Hematopoietic multipotent progenitor cell treated with erythropoietin and hydrocortisone succinate and interleukin-3 and kit ligand, for 15 days (in vitro differentiated cells): ENCODE data around the gene SSTR5.
A peak's percentile ranks its signal among the peaks of the same experiment; 100 is the strongest.

ENCODE experiments used
- DNase-seq: peaks from one replicate; pipeline ENCODE4 v3.0.0-alpha.2; 2015; ENCODE audit warnings: low spot score

Gene SSTR5

GRCh38 chr16:1072526-1073261 is at the start of gene SSTR5:
Gene SSTR5 (plus strand): TSS chr16:1072747. CDS start chr16:1078869, 6,122 bp downstream.
- no peak for DNase-seq

DNA sequence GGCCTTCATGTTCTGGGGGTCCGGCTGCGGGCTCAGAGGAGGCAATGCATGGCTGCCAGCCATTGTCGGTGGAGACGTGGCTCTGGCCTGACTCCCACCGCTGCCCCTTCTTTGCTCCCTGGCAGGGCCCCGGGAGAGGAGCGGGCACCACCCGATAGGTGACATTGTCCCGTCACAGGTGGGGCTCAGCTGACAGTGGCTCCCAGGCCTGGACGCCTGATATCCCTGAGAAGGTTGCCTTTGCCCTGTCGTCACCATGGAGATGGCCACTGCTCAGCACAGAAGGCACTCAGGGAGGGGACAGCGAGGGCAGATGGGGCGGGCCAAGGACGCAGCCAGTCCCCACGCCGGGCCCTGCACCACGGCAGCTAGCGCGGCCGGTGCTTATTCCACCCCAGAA is 48.4 kb upstream of the SSTR5 start:
- no peak for DNase-seq

DNA sequence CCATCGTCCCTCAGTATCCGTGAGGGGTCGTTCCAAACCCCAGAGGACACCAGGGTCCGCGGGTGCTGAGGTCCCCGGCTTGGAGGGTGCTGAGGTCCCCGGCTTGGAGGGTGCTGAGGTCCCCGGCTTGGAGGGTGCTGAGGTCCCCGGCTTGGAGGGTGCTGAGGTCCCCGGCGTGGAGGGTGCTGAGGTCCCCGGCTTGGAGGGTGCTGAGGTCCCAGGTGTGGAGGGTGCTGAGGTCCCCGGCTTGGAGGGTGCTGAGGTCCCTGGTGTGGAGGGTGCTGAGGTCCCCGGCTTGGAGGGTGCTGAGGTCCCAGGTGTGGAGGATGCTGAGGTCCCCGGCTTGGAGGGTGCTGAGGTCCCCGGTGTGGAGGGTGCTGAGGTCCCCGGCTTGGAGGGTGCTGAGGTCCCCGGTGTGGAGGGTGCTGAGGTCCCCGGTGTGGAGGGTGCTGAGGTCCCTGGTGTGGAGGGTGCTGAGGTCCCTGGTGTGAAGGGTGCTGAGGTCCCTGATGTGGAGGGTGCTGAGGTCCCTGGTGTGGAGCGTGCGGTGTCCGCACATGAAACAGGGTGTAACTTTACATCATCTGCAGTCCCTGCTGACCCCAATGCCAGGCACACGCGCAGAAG is 47.3 kb upstream of the SSTR5 start:
- DNase-seq = peak; percentile 2

DNA sequence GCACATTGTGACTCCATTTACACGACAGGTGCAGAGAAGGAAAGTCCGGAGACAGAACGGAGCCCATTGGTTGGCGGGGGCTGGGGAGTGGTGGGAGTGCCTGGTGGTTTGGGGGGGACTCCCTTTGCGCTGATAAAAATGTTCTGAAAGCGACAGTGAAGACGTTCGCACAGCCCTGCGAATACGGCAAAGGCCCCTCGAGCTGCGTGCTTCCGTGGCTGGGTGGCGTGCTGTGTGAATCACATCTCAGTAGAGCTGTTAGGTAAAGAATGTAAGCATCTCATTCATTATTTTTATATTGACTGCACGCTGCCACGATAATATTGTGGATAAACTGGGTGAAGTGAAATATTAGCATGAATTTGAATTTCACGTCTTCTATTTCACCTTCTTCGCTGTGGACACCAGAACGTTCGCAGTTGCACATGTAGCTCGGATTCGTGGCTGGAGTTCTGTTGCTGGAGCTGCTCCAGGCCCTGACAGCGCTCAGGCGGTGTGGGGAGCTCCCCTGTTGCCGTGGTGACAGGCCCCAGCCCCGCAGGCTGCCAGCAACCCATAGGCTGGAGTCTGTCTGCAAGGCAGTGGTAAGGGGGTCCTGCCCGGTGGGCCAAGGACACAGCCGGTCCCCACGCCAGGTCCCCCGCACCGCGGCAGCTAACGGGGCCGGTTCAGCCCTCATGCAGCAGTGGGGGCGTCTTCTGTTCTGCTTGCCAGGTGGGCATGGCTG is 46.3 kb upstream of the SSTR5 start:
- no peak for DNase-seq

GRCh38 chr16:1026784-1027500 is 45.6 kb upstream of the SSTR5 start:
- no peak for DNase-seq

DNA sequence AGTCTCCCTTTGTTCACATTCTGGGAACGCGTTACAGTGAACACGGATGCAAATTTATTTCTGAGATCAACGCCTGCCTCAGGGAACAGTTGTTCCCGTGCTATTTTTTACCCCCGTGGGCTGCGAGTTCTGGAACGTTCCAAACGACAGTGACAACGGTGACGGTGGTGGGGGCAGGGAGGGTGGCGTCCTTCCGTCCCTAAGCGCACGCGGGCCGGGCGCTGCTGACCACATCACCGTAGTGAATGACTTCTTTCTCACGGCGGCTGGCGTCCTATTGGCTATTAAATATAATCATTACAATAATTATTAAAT is 45.1 kb upstream of the SSTR5 start:
- no peak for DNase-seq

DNA sequence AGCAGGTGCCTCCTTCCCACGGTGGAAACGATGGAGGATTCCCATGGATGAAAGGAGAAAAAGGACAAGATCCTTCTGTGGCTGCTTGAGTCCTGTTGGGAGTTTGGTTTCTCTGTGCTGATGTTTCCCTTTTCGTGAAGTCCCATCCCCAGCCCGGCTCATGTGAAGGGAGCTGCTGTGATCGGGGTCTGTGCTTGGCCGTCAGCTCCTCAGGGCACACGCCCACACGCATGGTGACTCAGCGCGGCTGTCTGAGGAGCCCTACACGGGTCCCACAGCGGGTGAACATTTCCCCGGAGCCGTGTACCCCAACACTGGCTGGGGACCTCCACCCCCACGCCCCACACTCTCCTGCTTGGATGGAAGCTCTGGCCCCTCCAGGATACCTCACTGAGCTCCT is 44.5 kb upstream of the SSTR5 start:
- DNase-seq = no peak

DNA sequence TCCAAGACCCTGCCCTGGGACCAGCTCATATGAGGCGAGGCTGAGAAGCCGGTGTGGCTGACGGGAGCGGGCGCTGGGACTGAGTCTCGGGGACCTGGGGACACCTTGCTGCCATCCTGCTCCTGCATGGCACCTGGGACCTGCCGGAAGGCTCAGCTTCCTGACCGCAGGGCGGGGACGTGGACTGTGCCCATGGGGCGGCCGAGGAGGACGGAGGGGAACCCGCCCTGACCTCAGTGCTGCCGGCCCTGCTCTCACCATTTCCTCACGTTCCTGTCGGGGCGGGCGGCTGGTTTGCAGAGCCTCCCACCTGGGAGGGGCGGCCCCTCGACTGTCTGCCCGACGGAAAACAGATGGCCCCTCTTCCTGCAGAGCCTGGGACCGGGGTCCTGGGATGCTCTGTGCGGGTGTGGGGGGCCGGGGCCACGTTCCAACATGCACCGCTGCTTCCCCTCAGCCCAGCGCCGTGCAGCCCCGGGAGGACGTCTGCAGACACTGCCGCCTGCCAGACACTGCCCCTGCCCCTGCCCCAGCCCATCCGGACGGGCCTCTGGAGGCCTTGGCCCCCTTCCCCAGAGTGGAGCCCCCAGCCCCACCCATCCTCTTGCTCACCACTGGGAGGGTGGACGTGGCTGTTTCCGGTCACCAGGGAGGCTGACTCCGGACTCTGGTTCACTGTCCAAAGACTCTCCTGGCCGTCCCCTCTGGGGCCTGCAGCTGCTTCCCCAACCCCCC is 43.9 kb upstream of the SSTR5 start:
- no peak for DNase-seq

GRCh38 chr16:1029259-1029545 is 43.3 kb upstream of the SSTR5 start:
- DNase-seq = no peak

- no peak for DNase-seq
Observed at GRCh38 chr16:1030473-1030901, 42.1 kb upstream of the SSTR5 start.

DNA sequence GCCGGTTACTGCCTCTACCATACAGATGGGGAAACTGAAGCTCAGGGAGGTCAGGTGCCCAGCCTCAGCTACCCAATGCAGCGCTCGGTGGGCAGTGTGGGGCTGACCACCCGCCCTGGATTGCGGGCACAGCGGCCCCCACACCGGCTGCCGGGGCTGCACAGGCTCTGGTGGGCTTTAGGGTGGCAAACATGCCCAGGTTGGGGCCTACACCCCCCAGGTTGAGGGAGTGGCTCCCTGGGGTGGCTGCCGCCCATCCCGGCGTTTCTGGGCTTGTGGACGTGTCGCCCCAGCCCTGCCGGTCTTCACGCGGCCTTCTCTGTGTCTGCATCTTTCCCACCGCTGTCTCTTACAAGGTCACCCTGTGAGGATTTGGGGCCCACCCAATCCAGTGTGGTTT is 40.9 kb upstream of the SSTR5 start:
- no peak for DNase-seq

DNA sequence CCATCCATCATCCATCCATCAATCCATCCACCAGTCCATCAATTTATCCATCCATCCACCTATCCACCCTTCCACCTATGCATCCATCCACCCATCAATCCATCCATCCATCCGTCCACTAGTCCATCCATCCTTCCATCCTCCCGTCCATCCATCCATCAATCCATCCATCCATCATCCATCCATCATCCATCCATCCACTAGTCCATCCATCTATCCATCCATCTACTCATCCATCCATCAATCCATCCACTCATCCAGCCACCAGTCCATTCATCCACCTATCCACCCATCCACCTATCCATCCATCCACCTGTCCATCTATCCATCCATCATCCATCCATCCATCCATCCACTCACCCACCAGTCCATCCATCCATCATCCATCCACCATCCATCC is 39.9 kb upstream of the SSTR5 start:
- no peak for DNase-seq

GRCh38 chr16:1033128-1033679 is 39.3 kb upstream of the SSTR5 start:
- DNase-seq = no peak

- no peak for DNase-seq
Observed at GRCh38 chr16:1034230-1035065, 38.1 kb upstream of the SSTR5 start.

DNA sequence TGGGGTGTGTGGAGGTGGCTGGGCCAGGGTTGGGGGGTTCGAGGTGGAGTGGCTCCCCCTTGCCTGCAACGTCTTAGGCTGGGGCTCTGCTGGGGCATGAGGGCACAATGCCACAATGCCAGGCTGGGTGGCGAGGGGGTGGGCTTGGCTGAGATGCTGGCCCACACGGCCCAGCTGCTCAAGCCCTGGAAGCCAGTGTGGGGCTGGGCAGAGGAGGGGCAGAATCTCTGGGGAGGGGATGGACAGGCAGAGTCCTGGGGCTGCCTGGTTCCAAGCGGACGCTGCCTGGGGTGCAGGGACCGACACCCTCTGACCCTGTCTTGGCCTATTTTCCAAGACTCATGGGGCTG is 37.5 kb upstream of the SSTR5 start:
- no peak for DNase-seq

GRCh38 chr16:1036166-1036565 is 36.4 kb upstream of the SSTR5 start:
- no peak for DNase-seq

DNA sequence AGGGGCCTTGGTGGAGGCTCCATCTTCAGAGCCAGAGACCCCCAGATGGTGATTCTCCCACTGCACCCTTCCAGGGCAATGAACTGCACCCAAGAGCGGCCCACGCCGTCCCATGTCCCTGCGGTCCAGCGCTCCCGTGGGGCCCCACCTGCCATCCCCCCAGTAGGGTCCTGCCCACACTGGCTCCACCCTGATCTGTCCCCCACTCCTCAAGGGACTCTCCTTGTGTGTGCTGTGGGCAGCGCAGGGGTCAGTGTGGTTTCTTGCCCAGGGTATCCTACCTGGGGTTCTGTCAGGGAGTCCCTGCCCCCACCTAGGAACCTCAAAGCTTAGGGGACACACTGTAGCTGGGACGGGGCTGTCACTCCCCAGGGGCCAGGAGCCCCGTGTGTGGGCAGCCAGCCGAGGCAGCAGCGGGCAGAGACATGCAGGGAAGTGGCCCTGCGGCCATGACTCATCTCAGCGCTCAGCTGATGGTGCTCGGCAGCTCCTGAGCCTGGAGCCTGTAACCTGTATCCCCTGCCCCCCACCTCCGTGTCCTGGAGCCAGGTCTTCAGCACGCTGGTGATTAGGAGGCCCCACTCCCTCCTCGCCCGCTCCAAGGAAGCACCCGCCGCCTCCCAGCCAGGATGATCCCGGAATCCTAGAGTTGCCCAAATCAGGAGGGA is 35.7 kb upstream of the SSTR5 start:
- DNase-seq = no peak

DNA sequence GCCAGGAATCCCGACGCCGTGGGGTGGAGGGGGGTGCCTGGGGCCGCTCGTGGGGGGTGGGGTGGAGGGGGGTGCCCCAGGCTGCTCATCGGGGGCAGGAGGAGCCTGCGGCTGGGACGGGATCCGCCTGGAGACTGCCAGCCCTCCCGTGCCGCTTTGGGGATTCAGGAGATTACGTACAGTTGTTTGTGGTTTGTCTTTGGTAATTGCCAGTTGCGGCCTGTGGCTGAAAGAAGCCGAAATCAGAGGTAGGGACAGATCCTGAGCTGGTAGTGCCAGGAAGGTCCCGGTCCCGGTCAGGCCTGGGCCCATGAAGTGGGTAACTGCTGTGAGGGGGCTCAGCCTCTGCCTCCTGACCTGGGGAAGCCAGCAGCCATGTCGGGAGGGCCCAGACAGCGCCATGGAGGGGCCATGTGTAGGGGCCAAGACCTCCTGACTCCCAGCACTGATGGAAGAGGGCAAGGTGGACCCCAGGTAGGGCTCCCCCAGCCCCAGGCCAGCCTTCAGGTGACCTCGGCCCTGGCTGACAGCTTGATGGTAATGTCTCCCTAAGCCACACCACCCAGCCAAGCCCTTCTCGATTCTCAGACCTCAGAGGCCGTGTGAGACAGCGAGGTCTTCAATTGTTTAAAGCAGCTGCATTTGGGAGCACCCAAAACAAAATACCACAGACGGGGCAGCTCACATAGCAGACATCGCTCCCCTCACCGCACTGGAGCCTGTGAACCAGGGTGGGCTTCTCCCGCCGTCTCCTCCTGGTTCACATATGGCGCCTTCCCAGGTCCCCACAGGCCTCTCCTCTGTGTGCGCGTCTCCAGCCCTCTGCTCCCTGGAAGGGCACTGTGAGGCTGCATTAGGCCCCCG is 34.9 kb upstream of the SSTR5 start:
- no peak for DNase-seq

GRCh38 chr16:1038932-1039331 is 33.6 kb upstream of the SSTR5 start:
- DNase-seq = no peak

GRCh38 chr16:1039762-1040161 is 32.8 kb upstream of the SSTR5 start:
- no peak for DNase-seq
